HCT116 (cell line): ENCODE data around the gene GPR171. TPM values are rescaled to one million over a fixed set of nuclear protein-coding genes. Genes with fewer than 3 reads are reported as not detected.

Experiments used
- ATAC-seq: fragments of 200-7000 bp; cut with Tn5 transposase; 2 replicates; pipeline ENCODE4 v1.9.1; 2020; ENCODE audit warnings: mild to moderate bottlenecking, moderate library complexity
- BruUV-seq: library from RNA; stranded (reverse); fragments of 400-500 nt; replicated peaks from 2 replicates; lab custom pipeline; 2021; lab: Mats Ljungman, UMichigan
- CTCF ChIA-PET: fragments of 300-600 bp; sonication (Branson Sonifier 250); formaldehyde crosslinking; loops from one replicate; lab custom pipeline; 2021; ENCODE audit warnings: antibody characterized with exemption; lab: Charles Lee
- POLR2A ChIA-PET: fragments of 300-600, 350-600 bp; sonication (Branson Sonifier 250); formaldehyde crosslinking; loops from one replicate; lab custom pipeline; 2021; ENCODE audit warnings: antibody characterized with exemption; lab: Charles Lee
- RAD21 ChIA-PET, 2 experiments: fragments of 300-600 bp; sonication (Branson Sonifier 250); formaldehyde crosslinking; loops; one replicate each; lab custom pipeline; 2023; ENCODE audit warnings: low total read pairs in 2 of 2; ENCODE audit not compliant: uncharacterized antibody in 2 of 2, unreplicated experiment in 2 of 2, low non-redundant PET in 1 of 2; lab: Charles Lee
- DNase-seq: peaks from one replicate; pipeline ENCODE4 v3.0.0-alpha.2; 2010; ENCODE audit warnings: low read depth, low spot score
- H2AFZ ChIP-seq: fragments of 200-600 bp; shearing (Covaris generic), sonication (generic); 2 replicates; pipeline ENCODE4 v1.6.1; 2017; ENCODE audit warnings: low read depth, mixed run types, mixed read lengths, antibody characterized with exemption, low read length; ENCODE audit not compliant: poor library complexity, severe bottlenecking
- H3K27ac ChIP-seq: 2 replicates; pipeline ENCODE4 v1.5.1; 2012; ENCODE audit warnings: low read depth, low read length
- H3K27me3 ChIP-seq: fragments of 200-600 bp; sonication (generic); 2 replicates; pipeline ENCODE4 v1.6.1; 2016; ENCODE audit warnings: mixed run types, low read length, mixed read lengths; ENCODE audit not compliant: insufficient read depth
- H3K36me3 ChIP-seq, 2 experiments: fragments of 200-500 bp in 1 of 2; fragments of 200-600 bp in 1 of 2; sonication (Bioruptor generic) in 1 of 2; sonication (generic) in 1 of 2; 2 replicates each; pipeline versions ENCODE4 v1.5.1 to v1.6.1; 2014 to 2016; ENCODE audit warnings: low read length in 2 of 2, inconsistent platforms in 1 of 2, mixed read lengths in 1 of 2, mixed run types in 1 of 2; ENCODE audit not compliant: insufficient read depth in 2 of 2, control insufficient read depth in 1 of 2
- H3K4me1 ChIP-seq, 2 experiments: fragments of 200-600 bp in 1 of 2; sonication (generic) in 1 of 2; 2 replicates each; pipeline versions ENCODE4 v1.5.1 to v1.6.1; 2012 to 2017; ENCODE audit warnings: low read length in 2 of 2, inconsistent platforms in 1 of 2, mild to moderate bottlenecking in 1 of 2, mixed read lengths in 1 of 2, mixed run types in 1 of 2, moderate library complexity in 1 of 2; ENCODE audit not compliant: insufficient read depth in 2 of 2, control insufficient read depth in 1 of 2
- H3K4me2 ChIP-seq: fragments of 200-600 bp; sonication (generic); 2 replicates; pipeline ENCODE4 v1.6.1; 2017; ENCODE audit warnings: mixed run types, low read length, mixed read lengths
- H3K4me3 ChIP-seq, 2 experiments: fragments of 200-600 bp in 1 of 2; sonication (generic) in 1 of 2; replicated peaks in 1 of 2; 2 replicates each; pipeline ENCODE4 v1.5.1; 2011 to 2016; ENCODE audit warnings: low read length in 2 of 2, control low read depth in 1 of 2, low read depth in 1 of 2, mild to moderate bottlenecking in 1 of 2, mixed read lengths in 1 of 2, mixed run types in 1 of 2
- H3K79me2 ChIP-seq: fragments of 200-600 bp; sonication (generic); 2 replicates; pipeline ENCODE4 v1.6.1; 2017; ENCODE audit warnings: mild to moderate bottlenecking, mixed run types, low read length, moderate library complexity, mixed read lengths; ENCODE audit not compliant: insufficient read depth
- H3K9ac ChIP-seq: fragments of 200-600 bp; sonication (generic); 2 replicates; pipeline ENCODE4 v1.6.1; 2016; ENCODE audit warnings: low read length, mixed read lengths
- H3K9me2 ChIP-seq: fragments of 200-600 bp; sonication (generic), shearing (Covaris generic); 2 replicates; pipeline ENCODE4 v1.6.1; 2017; ENCODE audit warnings: mixed run types, mild to moderate bottlenecking, moderate library complexity; ENCODE audit not compliant: insufficient read depth
- H3K9me3 ChIP-seq, 2 experiments: fragments of 200-500 bp in 1 of 2; fragments of 200-600 bp in 1 of 2; sonication (Bioruptor generic) in 1 of 2; sonication (generic) in 1 of 2; 2 replicates each; pipeline ENCODE4 v1.6.1; 2014 to 2017; ENCODE audit warnings: low read length in 2 of 2, mixed read lengths in 2 of 2, inconsistent platforms in 1 of 2, low read depth in 1 of 2, mild to moderate bottlenecking in 1 of 2, mixed run types in 1 of 2, moderate library complexity in 1 of 2; ENCODE audit not compliant: control insufficient read depth in 1 of 2, insufficient read depth in 1 of 2
- H4K20me1 ChIP-seq: fragments of 200-600 bp; sonication (generic), shearing (Covaris generic); 2 replicates; pipeline ENCODE4 v1.6.1; 2017; ENCODE audit warnings: mixed run types, mild to moderate bottlenecking, moderate library complexity; ENCODE audit not compliant: insufficient read depth
- CEBPB ChIP-seq: IDR thresholded peaks from 2 replicates; pipeline ENCODE4 v1.6.1; 2012; ENCODE audit warnings: low read depth
- CTCF ChIP-seq, 3 experiments: fragments of 200-600 bp in 1 of 3; sonication (generic) in 1 of 3; IDR thresholded peaks in 2 of 3; conservative IDR thresholded peaks in 1 of 3; 2 replicates each; pipeline ENCODE4 v1.5.1; 2012 to 2017; ENCODE audit warnings: low read depth in 2 of 3, low read length in 2 of 3, antibody characterized with exemption in 1 of 3, borderline replicate concordance in 1 of 3, control low read depth in 1 of 3, mild to moderate bottlenecking in 1 of 3, mixed read lengths in 1 of 3, mixed run types in 1 of 3, moderate library complexity in 1 of 3; ENCODE audit not compliant: insufficient read depth in 1 of 3
- EGR1 ChIP-seq: IDR thresholded peaks from 2 replicates; pipeline ENCODE4 v1.6.1; 2012; ENCODE audit warnings: low read depth
- ELF1 ChIP-seq: IDR thresholded peaks from 2 replicates; pipeline ENCODE4 v1.6.1; 2012; ENCODE audit warnings: low read depth, borderline replicate concordance
- EZH2 ChIP-seq: fragments of 200-600 bp; sonication (generic); IDR thresholded peaks from 2 replicates; pipeline ENCODE4 v1.6.1; 2017; ENCODE audit warnings: antibody characterized with exemption, mixed run types
- EZH2phosphoT487 ChIP-seq: fragments of 200-600 bp; IDR thresholded peaks from 2 replicates; pipeline ENCODE4 v1.6.1; 2018; ENCODE audit warnings: antibody characterized with exemption, borderline replicate concordance
- MAX ChIP-seq: IDR thresholded peaks from 2 replicates; pipeline ENCODE4 v1.6.1; 2012
- RAD21 ChIP-seq: IDR thresholded peaks from 2 replicates; pipeline ENCODE4 v1.6.1; 2012; ENCODE audit warnings: low read depth, mild to moderate bottlenecking
- REST ChIP-seq: IDR thresholded peaks from 2 replicates; pipeline ENCODE4 v1.6.1; 2012; ENCODE audit warnings: low read depth
- ZBTB33 ChIP-seq: IDR thresholded peaks from 2 replicates; pipeline ENCODE4 v1.6.1; 2011; ENCODE audit warnings: mild to moderate bottlenecking, low read length, moderate library complexity; ENCODE audit not compliant: insufficient replicate concordance; ENCODE audit errors: extremely low read depth
- intact Hi-C: fragments of 100-400 bp; cut with micrococcal nuclease; formaldehyde crosslinking; loops from 2 replicates; pipeline ENCODE4 v1.10.0; 2022
- total RNA-seq: library from RNA; stranded (reverse); gene quantifications from one replicate; pipeline ENCODE4 v1.2.1, GENCODE V29; 2021; ENCODE audit not compliant: unreplicated experiment

GPR171 gene
- total RNA-seq, 1 experiment from 2014 or later, result not detected

- ChIA-PET POLR2A (no interaction called here), CTCF (interaction anchor here (1.6 kb wide), 1 partner anchor 45 kb away, joined by 3 read pairs; no protein-coding TSS in a partner anchor), RAD21 (no interaction called here)
- no peak overlapping the region for H3K4me3 ChIP-seq
- no peaks in the 10 kb centered on the region for H3K9me2 ChIP-seq
- H3K79me2 ChIP-seq, result no peaks in the 10 kb centered on the region
- DNase-seq, result no peak
- H3K27me3 ChIP-seq, result no peaks in the 10 kb centered on the region
- H4K20me1 ChIP-seq, result no peaks in the 10 kb centered on the region
- ATAC-seq, result no peak
- H3K36me3 ChIP-seq, result no peaks in the 10 kb centered on the region
- no peak overlapping the region for H2AFZ ChIP-seq
- peaks cover 0 to 7% of the 10 kb centered on the region in 2 experiments; a peak in 1 of 4 replicates for H3K4me1 ChIP-seq
- H3K9me3 ChIP-seq, result no peaks in the 10 kb centered on the region
- intact Hi-C loops, result no loop called here
- no peak overlapping the region for H3K9ac ChIP-seq
- no peak overlapping the region for H3K27ac ChIP-seq
- BruUV-seq, result no TSS peak
- H3K4me2 ChIP-seq, result no peak overlapping the region
- TF ChIP-seq CEBPB, result no peak
- TF ChIP-seq EZH2, result no peak
- no peak for TF ChIP-seq EZH2phosphoT487
These were observed 10.1 kb upstream of the GPR171 start for GRCh38 chr3:151213151-151213550.

GRCh38 chr3:151210676-151211381, 7.8 kb upstream of the GPR171 start:
- Histone ChIP-seq H3K4me3 (no peak overlapping the region), H3K9ac (no peak overlapping the region), H3K9me2 (no peaks in the 10 kb centered on the region), H3K4me1 (peaks cover 0 to 6% of the 10 kb centered on the region in 2 experiments; a peak in 1 of 4 replicates), H3K27ac (no peak overlapping the region), H3K9me3 (no peaks in the 10 kb centered on the region), H3K79me2 (no peaks in the 10 kb centered on the region), H2AFZ (no peak overlapping the region), H4K20me1 (no peaks in the 10 kb centered on the region), H3K4me2 (no peak overlapping the region), H3K36me3 (no peaks in the 10 kb centered on the region), H3K27me3 (no peaks in the 10 kb centered on the region)
- ChIA-PET CTCF (no interaction called here), RAD21 (no interaction called here), POLR2A (no interaction called here)
- DNase-seq, result no peak
- no peak for ATAC-seq
- TF ChIP-seq CEBPB (no peak), ELF1 (no peak), CTCF (IDR thresholded peaks at IDR 0.05 in 2 of 3, conservative IDR thresholded peaks at IDR 0.05 in 1 of 3; ENCODE audit: borderline replicate concordance in 1 of 3, insufficient read depth in 1 of 3, low read depth in 2 of 3, low read length in 2 of 3) (peak in 2 of 3 experiments; percentile 12 to 21; a peak in 2 of 6 replicates), EGR1 (no peak), RAD21 (no peak; the same call in 1 of the 2 replicates), MAX (no peak), REST (no peak), ZBTB33 (no peak), EZH2phosphoT487 (no peak)
- intact Hi-C loops, result no loop called here
- BruUV-seq, result no TSS peak
